Thoracic aorta (tissue), 2 donors: ENCODE measurements around the gene TMEM248. TPM values are rescaled to one million over a fixed set of nuclear protein-coding genes. Genes with fewer than 3 reads are reported as not detected.

ENCODE experiments used
- ATAC-seq: fragments of 150-250 bp; one replicate; pipeline ENCODE4 v1.8.0; 2017; ENCODE audit warnings: low read depth; ENCODE audit not compliant: insufficient number of reproducible peaks, low FRiP score
- DNase-seq: peaks from one replicate; pipeline ENCODE4 v3.0.0-alpha.2; 2020; ENCODE audit warnings: low spot score
- H3K27ac ChIP-seq, 2 donors: fragments of 200-600 bp; sonication (generic); 1 replicate in 1 of 2; 2 replicates in 1 of 2; pipeline ENCODE4 v1.5.1; 2016; ENCODE audit warnings: mild to moderate bottlenecking in 2 of 2, moderate library complexity in 2 of 2
- H3K27me3 ChIP-seq: fragments of 200-600 bp; sonication (generic); replicated peaks from 2 replicates; pipeline ENCODE4 v1.6.0; 2016; ENCODE audit warnings: mild to moderate bottlenecking; ENCODE audit not compliant: insufficient read depth
- H3K36me3 ChIP-seq: fragments of 200-600 bp; sonication (generic); one replicate; pipeline ENCODE4 v1.5.1; 2016
- H3K4me1 ChIP-seq, 2 donors: fragments of 200-600 bp; sonication (generic); 1 replicate in 1 of 2; 2 replicates in 1 of 2; pipeline versions ENCODE4 v1.5.1 to v1.6.0; 2016; ENCODE audit warnings: low read depth in 2 of 2, mild to moderate bottlenecking in 1 of 2; ENCODE audit not compliant: control insufficient read depth in 1 of 2
- H3K4me3 ChIP-seq: fragments of 200-600 bp; sonication (generic); 2 replicates; pipeline ENCODE4 v1.5.1; 2016; ENCODE audit warnings: mild to moderate bottlenecking
- H3K9me3 ChIP-seq: fragments of 200-600 bp; sonication (generic); 2 replicates; pipeline ENCODE4 v1.5.1; 2016
- total RNA-seq, 2 donors: library from RNA; depleted of rRNA; stranded (reverse); fragments of >200 nt; gene quantifications; one replicate each; pipeline versions ENCODE4 v1.1.0 to v1.2.3, GENCODE V29; 2016
- TF ChIP-seq, protein P1 (sequence below): fragments of 200-600 bp; sonication (generic); IDR thresholded peaks from one replicate; pipeline ENCODE4 v1.5.1; 2019; ENCODE audit warnings: antibody characterized with exemption

Gene TMEM248
- total RNA-seq, 2 donors from 2014 or later, result 108 to 130 TPM

DNA sequence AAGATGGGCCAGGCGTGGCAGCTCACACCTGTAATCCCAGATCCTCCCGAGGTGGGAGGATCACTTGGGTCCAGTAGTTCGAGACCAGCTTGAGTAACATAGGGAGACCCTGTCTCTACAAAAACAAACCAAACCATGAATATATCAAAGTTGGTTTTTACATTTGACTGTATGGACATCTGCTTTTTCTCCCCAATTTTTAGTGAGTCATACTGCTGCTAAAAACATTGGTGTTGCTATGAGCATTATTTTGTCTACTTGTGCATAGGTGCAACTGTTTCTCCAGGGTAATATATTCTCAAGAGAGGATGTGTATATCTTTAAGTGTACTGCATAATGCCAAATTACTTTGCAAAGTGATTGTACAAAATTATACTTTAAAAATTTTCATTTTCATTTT, 769 bp upstream of the TMEM248 start:
- no peak for DNase-seq
- Histone ChIP-seq H3K27ac (no peak overlapping the region), H3K9me3 (no peaks in the 10 kb centered on the region), H3K4me1 (peaks cover 24 to 29% of the 10 kb centered on the region in 2 donors), H3K4me3 (peak overlapping the region; percentile 88), H3K36me3 (no peaks in the 10 kb centered on the region), H3K27me3 (no peaks in the 10 kb centered on the region)
- no peak for ATAC-seq
- TF ChIP-seq, protein P1, sequence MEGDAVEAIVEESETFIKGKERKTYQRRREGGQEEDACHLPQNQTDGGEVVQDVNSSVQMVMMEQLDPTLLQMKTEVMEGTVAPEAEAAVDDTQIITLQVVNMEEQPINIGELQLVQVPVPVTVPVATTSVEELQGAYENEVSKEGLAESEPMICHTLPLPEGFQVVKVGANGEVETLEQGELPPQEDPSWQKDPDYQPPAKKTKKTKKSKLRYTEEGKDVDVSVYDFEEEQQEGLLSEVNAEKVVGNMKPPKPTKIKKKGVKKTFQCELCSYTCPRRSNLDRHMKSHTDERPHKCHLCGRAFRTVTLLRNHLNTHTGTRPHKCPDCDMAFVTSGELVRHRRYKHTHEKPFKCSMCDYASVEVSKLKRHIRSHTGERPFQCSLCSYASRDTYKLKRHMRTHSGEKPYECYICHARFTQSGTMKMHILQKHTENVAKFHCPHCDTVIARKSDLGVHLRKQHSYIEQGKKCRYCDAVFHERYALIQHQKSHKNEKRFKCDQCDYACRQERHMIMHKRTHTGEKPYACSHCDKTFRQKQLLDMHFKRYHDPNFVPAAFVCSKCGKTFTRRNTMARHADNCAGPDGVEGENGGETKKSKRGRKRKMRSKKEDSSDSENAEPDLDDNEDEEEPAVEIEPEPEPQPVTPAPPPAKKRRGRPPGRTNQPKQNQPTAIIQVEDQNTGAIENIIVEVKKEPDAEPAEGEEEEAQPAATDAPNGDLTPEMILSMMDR, result no peak

DNA sequence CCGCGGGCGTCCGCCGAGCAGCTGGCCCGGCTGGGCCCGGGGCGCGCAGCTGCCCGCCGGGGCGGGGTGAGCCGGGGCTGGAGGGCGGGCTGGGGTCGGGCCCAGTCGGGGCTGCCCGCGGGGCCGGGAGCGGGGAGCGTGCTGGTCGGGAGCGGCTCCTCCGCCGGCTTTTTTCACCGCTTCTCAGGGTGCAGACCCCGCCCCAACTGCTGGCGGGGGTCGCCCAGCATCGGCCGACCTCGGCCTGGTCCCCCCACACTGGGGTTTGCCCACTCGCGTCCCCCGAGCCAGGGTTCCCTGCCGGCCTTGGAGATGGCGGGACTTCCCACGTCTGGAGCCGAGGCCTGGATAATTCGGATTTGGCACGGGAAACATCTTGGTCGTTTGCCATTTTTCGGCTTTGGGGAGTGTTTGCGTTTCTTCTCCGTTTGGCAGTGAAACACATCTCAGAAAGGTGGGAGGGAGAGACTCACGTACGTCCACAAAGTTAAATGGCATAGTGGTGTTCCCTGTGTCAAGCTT, 432 bp downstream of the TMEM248 start:
- TF ChIP-seq, protein P1, result no peak
- Histone ChIP-seq H3K36me3 (no peaks in the 10 kb centered on the region), H3K4me1 (peaks cover 32 to 41% of the 10 kb centered on the region in 2 donors), H3K27ac (peak overlapping the region; percentile 55 to 71), H3K9me3 (no peaks in the 10 kb centered on the region), H3K27me3 (no peaks in the 10 kb centered on the region), H3K4me3 (peak overlapping the region; percentile 88)
- DNase-seq (no peak), ATAC-seq (peak; percentile 34)

DNA sequence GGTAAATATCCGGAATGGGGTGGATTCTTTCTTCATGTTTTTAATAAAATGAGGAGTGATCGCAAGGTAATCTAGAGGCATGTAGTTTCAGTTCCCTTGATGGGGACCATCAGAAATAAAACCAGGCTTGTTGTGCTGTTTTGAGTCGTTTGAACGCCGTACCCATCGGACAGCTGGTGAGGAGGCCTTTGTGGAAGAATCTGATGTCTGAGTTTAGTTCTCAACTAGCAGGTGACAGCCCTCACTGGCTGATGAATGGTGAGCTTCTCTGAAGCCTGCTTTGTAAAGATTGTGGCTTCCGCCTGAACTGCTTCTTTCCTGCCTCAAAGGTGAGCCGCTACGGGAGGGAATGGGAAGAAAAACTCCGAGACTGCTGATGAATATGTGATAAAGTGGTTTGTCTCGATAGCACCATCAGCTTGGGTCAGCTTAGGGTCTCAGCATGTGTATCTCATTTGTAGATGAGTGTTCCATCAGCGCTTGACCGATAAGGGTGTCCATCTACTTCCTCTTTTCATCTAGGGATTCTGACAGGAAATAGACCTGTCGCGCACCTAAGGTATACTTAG, 977 bp downstream of the TMEM248 start:
- TF ChIP-seq, protein P1, result no peak
- H3K27ac ChIP-seq, result peak overlapping the region in 1 of 2 donors; percentile 55
- no peaks in the 10 kb centered on the region for H3K36me3 ChIP-seq
- H3K27me3 ChIP-seq, result no peaks in the 10 kb centered on the region
- ATAC-seq, result no peak
- H3K9me3 ChIP-seq, result no peaks in the 10 kb centered on the region
- peak overlapping the region; percentile 88 for H3K4me3 ChIP-seq
- no peak for DNase-seq
- H3K4me1 ChIP-seq, result peaks cover 32 to 44% of the 10 kb centered on the region in 2 donors

DNA sequence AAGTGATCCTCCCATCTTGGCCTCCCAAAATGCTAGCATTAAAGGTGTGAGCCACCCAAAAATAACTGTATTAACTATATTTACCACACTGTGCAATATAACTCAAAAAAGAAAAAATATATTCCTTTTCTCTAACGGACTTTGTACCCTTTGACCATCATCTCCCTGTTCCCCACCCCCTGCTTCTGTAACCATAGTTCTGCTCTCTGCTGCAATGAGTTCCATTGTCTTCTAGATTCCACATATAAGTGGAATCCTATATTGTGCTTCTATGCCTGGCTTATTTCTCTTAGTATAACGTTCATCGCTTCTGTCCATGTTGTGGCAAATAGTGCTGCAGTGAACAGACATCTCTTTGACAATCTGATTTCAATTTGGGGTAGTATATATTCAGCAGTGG, 4.2 kb downstream of the TMEM248 start:
- Histone ChIP-seq H3K27me3 (no peaks in the 10 kb centered on the region), H3K4me1 (peaks cover 35 to 55% of the 10 kb centered on the region in 2 donors), H3K9me3 (no peaks in the 10 kb centered on the region), H3K36me3 (no peaks in the 10 kb centered on the region), H3K4me3 (no peak overlapping the region), H3K27ac (no peak overlapping the region)
- ATAC-seq, result no peak
- DNase-seq, result no peak
- TF ChIP-seq, protein P1, result no peak

DNA sequence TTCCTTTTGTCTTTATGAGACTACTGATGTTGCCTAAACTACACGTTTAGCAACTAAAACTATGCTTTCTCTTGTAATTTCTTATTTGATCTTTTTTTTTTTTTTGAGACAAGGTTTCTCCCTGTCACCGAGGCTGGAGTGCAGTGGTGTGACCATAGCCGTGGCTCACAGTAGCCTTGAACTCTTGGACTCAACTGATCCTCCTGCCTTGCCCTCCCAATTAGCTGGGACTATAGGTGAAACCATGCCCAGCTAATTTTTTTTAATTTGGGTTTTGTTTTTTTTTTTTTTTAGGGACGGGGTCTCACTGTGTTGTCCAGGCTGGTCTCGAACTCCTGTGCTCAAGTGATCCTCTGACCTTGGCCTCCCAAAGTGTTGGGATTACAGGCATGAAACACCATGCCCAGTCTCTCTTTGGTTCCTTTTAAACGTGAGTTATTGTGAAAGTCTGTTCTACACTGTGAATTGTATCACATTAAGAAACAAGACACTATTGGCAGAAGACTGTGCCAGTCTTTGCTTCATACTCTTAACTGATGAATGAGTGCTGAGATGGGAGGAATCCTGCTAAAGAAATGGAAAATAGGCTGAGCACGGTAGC, 6.4 kb downstream of the TMEM248 start:
- Histone ChIP-seq H3K27ac (no peak overlapping the region), H3K9me3 (no peaks in the 10 kb centered on the region), H3K36me3 (no peaks in the 10 kb centered on the region), H3K4me3 (no peak overlapping the region), H3K4me1 (peaks cover 34 to 55% of the 10 kb centered on the region in 2 donors), H3K27me3 (no peaks in the 10 kb centered on the region)
- no peak for ATAC-seq
- TF ChIP-seq, protein P1, result no peak
- DNase-seq, result no peak
